Endothelial cell of umbilical vein (primary cell): ENCODE results near the gene LRRC8B. TPM values are rescaled to one million over a fixed set of nuclear protein-coding genes. Genes with fewer than 3 reads are reported as not detected.

Source experiments
- BruUV-seq: library from RNA; stranded (reverse); fragments of 400-500 nt; replicated peaks from 2 replicates; lab custom pipeline; 2021; lab: Mats Ljungman, UMichigan
- CTCF ChIA-PET: fragments of 300-600, 350-600 bp; sonication (Branson Sonifier 250); formaldehyde crosslinking; loops from one replicate; lab custom pipeline; 2021; ENCODE audit warnings: antibody characterized with exemption, inconsistent platforms; lab: Charles Lee
- POLR2A ChIA-PET: fragments of 300-600, 350-600 bp; sonication (Branson Sonifier 250); formaldehyde crosslinking; loops from one replicate; lab custom pipeline; 2021; ENCODE audit warnings: antibody characterized with exemption, inconsistent platforms; lab: Charles Lee
- DNase-seq: peaks from one replicate; pipeline ENCODE4 v3.0.0-alpha.2; 2011; ENCODE audit warnings: low read depth, low spot score
- FAIRE-seq: peaks from 2 replicates; lab custom pipeline; 2011; peaks lifted over from hg19 to GRCh38; lab: Jason Lieb, UNC
- H2AFZ ChIP-seq: 2 replicates; pipeline ENCODE4 v1.6.0; 2012; ENCODE audit warnings: low read depth, low read length, control low read depth, inconsistent platforms
- H3K27ac ChIP-seq: 2 replicates; pipeline ENCODE4 v1.5.1; 2011; ENCODE audit warnings: low read depth, mild to moderate bottlenecking, control low read depth, low read length, moderate library complexity; ENCODE audit not compliant: insufficient read depth
- H3K27me3 ChIP-seq, 2 experiments: 2 replicates each; pipeline versions ENCODE4 v1.6.0 to v1.6.1; 2011; ENCODE audit warnings: low read length in 2 of 2, mixed read lengths in 1 of 2; ENCODE audit not compliant: control insufficient read depth in 2 of 2, insufficient read depth in 2 of 2
- H3K36me3 ChIP-seq, 2 experiments: 2 replicates in 1 of 2; 3 replicates in 1 of 2; pipeline ENCODE4 v1.5.1; 2011; ENCODE audit warnings: low read length in 2 of 2, mild to moderate bottlenecking in 1 of 2, moderate library complexity in 1 of 2; ENCODE audit not compliant: control insufficient read depth in 2 of 2, insufficient read depth in 2 of 2; ENCODE audit errors: extremely low read depth in 1 of 2
- H3K4me1 ChIP-seq: 3 replicates; pipeline ENCODE4 v1.5.1; 2011; ENCODE audit warnings: mild to moderate bottlenecking, low read length; ENCODE audit not compliant: control insufficient read depth, insufficient read depth; ENCODE audit errors: extremely low read depth
- H3K4me2 ChIP-seq: 2 replicates; pipeline ENCODE4 v1.6.1; 2011; ENCODE audit warnings: low read length, control low read depth, mixed read lengths; ENCODE audit not compliant: insufficient read depth
- H3K4me3 ChIP-seq, 3 experiments: fragments of 200-600 bp in 1 of 3; sonication (generic), shearing (Covaris generic) in 1 of 3; replicated peaks in 1 of 3; 2 replicates each; pipeline ENCODE4 v1.5.1; 2011 to 2016; ENCODE audit warnings: control low read depth in 3 of 3, low read length in 3 of 3, mild to moderate bottlenecking in 2 of 3, inconsistent platforms in 1 of 3, low read depth in 1 of 3, moderate library complexity in 1 of 3; ENCODE audit not compliant: insufficient read depth in 1 of 3
- H3K79me2 ChIP-seq: 2 replicates; pipeline ENCODE4 v1.6.0; 2012; ENCODE audit warnings: low read length, inconsistent platforms; ENCODE audit not compliant: control insufficient read depth, insufficient read depth
- H3K9ac ChIP-seq: replicated peaks from 2 replicates; pipeline ENCODE3; 2011; ENCODE audit warnings: low read length, control low read depth; ENCODE audit not compliant: insufficient read depth; ENCODE audit errors: extremely low read depth
- H3K9me1 ChIP-seq: replicated peaks from 3 replicates; pipeline ENCODE4 v1.6.0; 2011; ENCODE audit warnings: mild to moderate bottlenecking, low read length; ENCODE audit not compliant: control insufficient read depth, insufficient read depth; ENCODE audit errors: extremely low read depth
- H3K9me3 ChIP-seq: replicated peaks from 2 replicates; pipeline ENCODE4 v1.5.1; 2012; ENCODE audit warnings: low read length, inconsistent platforms; ENCODE audit not compliant: control insufficient read depth, insufficient read depth
- H4K20me1 ChIP-seq: replicated peaks from 2 replicates; pipeline ENCODE3; 2011; ENCODE audit warnings: mild to moderate bottlenecking, low read length; ENCODE audit not compliant: control insufficient read depth, insufficient read depth; ENCODE audit errors: extremely low read depth
- EZH2 ChIP-seq: IDR thresholded peaks from 2 replicates; pipeline ENCODE4 v1.6.1; 2012; ENCODE audit warnings: borderline replicate concordance, low read depth, mild to moderate bottlenecking, moderate library complexity, low read length, inconsistent platforms; ENCODE audit not compliant: severe bottlenecking
- GATA2 ChIP-seq: IDR thresholded peaks from 2 replicates; pipeline ENCODE4 v1.7.0; 2011; ENCODE audit warnings: low read depth, mild to moderate bottlenecking, moderate library complexity, mixed read lengths, low read length; ENCODE audit not compliant: insufficient read length, insufficient read depth
- JUN ChIP-seq: IDR thresholded peaks from 2 replicates; pipeline ENCODE4 v1.6.1; 2011; ENCODE audit warnings: borderline replicate concordance, low read depth; ENCODE audit not compliant: insufficient read length, insufficient read depth
- MYC ChIP-seq: IDR thresholded peaks from one replicate; pipeline ENCODE4 v1.6.1; 2011; ENCODE audit warnings: mild to moderate bottlenecking, low read depth, low read length
- POLR2A ChIP-seq: IDR thresholded peaks from 2 replicates; pipeline ENCODE4 v1.6.1; 2012; ENCODE audit warnings: low read depth, mild to moderate bottlenecking, control low read depth, low read length
- POLR2AphosphoS5 ChIP-seq: IDR thresholded peaks from 2 replicates; pipeline ENCODE4 v1.6.1; 2012; ENCODE audit warnings: low read depth, mild to moderate bottlenecking, control low read depth, low read length, moderate library complexity; ENCODE audit not compliant: insufficient read depth
- dilution Hi-C: fragments of 300-500 bp; cut with MboI; formaldehyde crosslinking; loops from one replicate; pipeline ENCODE4 v1.15.0; 2019; ENCODE audit warnings: low sequenced_read_pairs; ENCODE audit not compliant: extremely low pct_ligation_motif_present
- intact Hi-C: fragments of 100-400 bp; cut with micrococcal nuclease; formaldehyde crosslinking; loops from one replicate; pipeline ENCODE4 v1.10.0; 2022
- polyA plus RNA-seq, 4 experiments: library from polyadenylated mRNA; depleted of rRNA in 3 of 4; stranded (reverse) in 3 of 4; unstranded in 1 of 4; fragments of >200 nt; gene quantifications; 2 replicates each; pipeline versions ENCODE4 v1.2.1 to v1.2.3, GENCODE V29; 2011 to 2012; ENCODE audit warnings: missing spikeins in 1 of 4
- total RNA-seq: library from RNA; stranded (reverse); gene quantifications from 2 replicates; pipeline ENCODE4 v1.2.3, GENCODE V29; 2021
- TF ChIP-seq, protein P1 (sequence below): IDR thresholded peaks from 2 replicates; pipeline ENCODE4 v1.6.1; 2011; ENCODE audit not compliant: insufficient read depth, insufficient read length
- TF ChIP-seq, protein P2 (sequence below), 2 donors: IDR thresholded peaks; 1 replicate in 1 of 2; 2 replicates in 1 of 2; pipeline ENCODE4 v1.5.1; 2011; ENCODE audit warnings: low read length in 2 of 2, mild to moderate bottlenecking in 2 of 2, moderate library complexity in 2 of 2, control low read depth in 1 of 2, inconsistent platforms in 1 of 2, low read depth in 1 of 2; ENCODE audit not compliant: insufficient read depth in 1 of 2; ENCODE audit errors: extremely low read depth in 1 of 2

LRRC8B gene
- total and polyA plus RNA-seq, 2 donors (not counting 3 experiments of a cell fraction or from before 2014, with no cell fraction given) = 15.2 to 15.8 TPM

DNA sequence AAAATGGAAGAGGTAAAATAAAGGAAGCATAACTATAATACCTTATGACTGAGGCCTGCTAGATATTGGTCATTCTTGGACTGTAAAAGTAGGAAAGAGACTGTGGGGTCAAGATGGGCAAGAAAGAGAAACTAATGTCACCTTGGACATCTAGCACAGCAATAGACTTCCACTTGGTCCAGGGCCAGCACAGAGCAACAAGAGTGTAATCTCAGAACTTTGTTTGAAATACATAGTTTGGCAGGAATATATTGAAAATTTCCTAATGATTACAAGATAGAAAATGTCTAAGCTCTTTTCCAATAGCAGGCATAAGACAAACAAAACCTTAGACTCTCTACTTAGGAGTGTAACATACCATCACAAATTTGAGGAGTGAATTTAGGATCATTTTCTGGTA, 112.9 kb downstream of the LRRC8B start:
- no peak for FAIRE-seq
- intact Hi-C loops (no loop called here), dilution Hi-C loops (no loop called here)
- peaks cover 88% of the 10 kb centered on the region for H3K79me2 ChIP-seq
- peaks cover 8% of the 10 kb centered on the region for H4K20me1 ChIP-seq
- ChIA-PET POLR2A (no interaction called here), CTCF (interaction anchor here (1.0 to 1.7 kb wide), 2 partner anchors 30 to 125 kb away, joined by 4 to 7 read pairs; no protein-coding TSS in a partner anchor)
- no peak overlapping the region for H2AFZ ChIP-seq
- TF ChIP-seq, protein P1, sequence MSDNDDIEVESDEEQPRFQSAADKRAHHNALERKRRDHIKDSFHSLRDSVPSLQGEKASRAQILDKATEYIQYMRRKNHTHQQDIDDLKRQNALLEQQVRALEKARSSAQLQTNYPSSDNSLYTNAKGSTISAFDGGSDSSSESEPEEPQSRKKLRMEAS = no peak
- TF ChIP-seq GATA2 (no peak), POLR2AphosphoS5 (no peak)
- H3K27ac ChIP-seq = peak overlapping the region; percentile 97
- peaks cover 31% of the 10 kb centered on the region for H3K4me1 ChIP-seq
- no peak overlapping the region for H3K4me3 ChIP-seq
- H3K27me3 ChIP-seq = no peaks in the 10 kb centered on the region
- no peak for DNase-seq
- BruUV-seq = no TSS peak
- no peaks in the 10 kb centered on the region for H3K9me3 ChIP-seq
- H3K4me2 ChIP-seq = peak overlapping the region; percentile 96
- H3K36me3 ChIP-seq = no peaks in the 10 kb centered on the region
- H3K9me1 ChIP-seq = no peaks in the 10 kb centered on the region
- H3K9ac ChIP-seq = peak overlapping the region; percentile 99

GRCh38 chr1:89640440-89640839, 115.8 kb downstream of the LRRC8B start:
- DNase-seq (no peak), FAIRE-seq (no peak)
- CTCF ChIA-PET = interaction anchor here (0.6 to 1.7 kb wide), 3 partner anchors 14 to 122 kb away, joined by 3 to 6 read pairs (median 5); no protein-coding TSS in a partner anchor
- dilution Hi-C loops (no loop called here), intact Hi-C loops (no loop called here)
- no peak overlapping the region for H3K27ac ChIP-seq
- BruUV-seq = no TSS peak
- TF ChIP-seq, protein P2, sequence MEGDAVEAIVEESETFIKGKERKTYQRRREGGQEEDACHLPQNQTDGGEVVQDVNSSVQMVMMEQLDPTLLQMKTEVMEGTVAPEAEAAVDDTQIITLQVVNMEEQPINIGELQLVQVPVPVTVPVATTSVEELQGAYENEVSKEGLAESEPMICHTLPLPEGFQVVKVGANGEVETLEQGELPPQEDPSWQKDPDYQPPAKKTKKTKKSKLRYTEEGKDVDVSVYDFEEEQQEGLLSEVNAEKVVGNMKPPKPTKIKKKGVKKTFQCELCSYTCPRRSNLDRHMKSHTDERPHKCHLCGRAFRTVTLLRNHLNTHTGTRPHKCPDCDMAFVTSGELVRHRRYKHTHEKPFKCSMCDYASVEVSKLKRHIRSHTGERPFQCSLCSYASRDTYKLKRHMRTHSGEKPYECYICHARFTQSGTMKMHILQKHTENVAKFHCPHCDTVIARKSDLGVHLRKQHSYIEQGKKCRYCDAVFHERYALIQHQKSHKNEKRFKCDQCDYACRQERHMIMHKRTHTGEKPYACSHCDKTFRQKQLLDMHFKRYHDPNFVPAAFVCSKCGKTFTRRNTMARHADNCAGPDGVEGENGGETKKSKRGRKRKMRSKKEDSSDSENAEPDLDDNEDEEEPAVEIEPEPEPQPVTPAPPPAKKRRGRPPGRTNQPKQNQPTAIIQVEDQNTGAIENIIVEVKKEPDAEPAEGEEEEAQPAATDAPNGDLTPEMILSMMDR (IDR thresholded peaks at IDR 0.05; ENCODE audit: extremely low read depth in 1 of 2, insufficient read depth in 1 of 2, low read depth in 1 of 2, low read length in 2 of 2) = no peak
- TF ChIP-seq POLR2AphosphoS5 = no peak
- no peak for TF ChIP-seq EZH2
- no peak for TF ChIP-seq GATA2
- TF ChIP-seq, protein P1 = no peak
- TF ChIP-seq JUN = no peak
- TF ChIP-seq MYC = no peak
- TF ChIP-seq POLR2A = no peak
- POLR2A ChIA-PET = no interaction called here
- H3K9me3 ChIP-seq = no peaks in the 10 kb centered on the region
- peaks cover 8% of the 10 kb centered on the region for H4K20me1 ChIP-seq
- H3K27me3 ChIP-seq = no peaks in the 10 kb centered on the region
- H3K9ac ChIP-seq = no peak overlapping the region
- H3K79me2 ChIP-seq = peaks cover 94% of the 10 kb centered on the region
- no peak overlapping the region for H3K4me2 ChIP-seq
- H3K9me1 ChIP-seq = no peaks in the 10 kb centered on the region
- H2AFZ ChIP-seq = no peak overlapping the region
- no peak overlapping the region for H3K4me3 ChIP-seq
- peaks cover 45% of the 10 kb centered on the region for H3K4me1 ChIP-seq
- no peaks in the 10 kb centered on the region for H3K36me3 ChIP-seq
